ENCODE results near the gene PIGS.
"Not testable (repeated sequence)": the region's sequence is repeated elsewhere in the genome, so short reads cannot be mapped to it uniquely, and the experiment has no call there.

PIGS gene

GRCh38 chr17:28579526-28579925 is 8.2 kb upstream of the PIGS start:
- Histone ChIP-seq H3K4me1 (ENCODE audit: control insufficient read depth, insufficient read depth, low read length, poor library complexity, severe bottlenecking) (peaks cover 8% of the 10 kb centered on the region), H3K4me3 (ENCODE audit: insufficient read depth, low read depth, low read length, poor library complexity, severe bottlenecking) (no peak overlapping the region), H3K27me3 (replicated peaks; ENCODE audit: control insufficient read depth, insufficient read depth, low read length, poor library complexity, severe bottlenecking) (no peaks in the 10 kb centered on the region), H3K27ac (ENCODE audit: insufficient read depth, low read length, poor library complexity, severe bottlenecking) (no peak overlapping the region), H3K9me3 (ENCODE audit: control insufficient read depth, low read length) (no peaks in the 10 kb centered on the region), H3K36me3 (ENCODE audit: control insufficient read depth, insufficient read depth, low read length) (no peaks in the 10 kb centered on the region)
- no peak for DNase-seq

GRCh38 chr17:28578246-28579195 is 7.2 kb upstream of the PIGS start:
- H3K27ac ChIP-seq (ENCODE audit: insufficient read depth, low read length, poor library complexity, severe bottlenecking) = no peak overlapping the region
- H3K27me3 ChIP-seq (replicated peaks; ENCODE audit: control insufficient read depth, insufficient read depth, low read length, poor library complexity, severe bottlenecking) = no peaks in the 10 kb centered on the region
- DNase-seq = no peak
- H3K4me3 ChIP-seq (ENCODE audit: insufficient read depth, low read depth, low read length, poor library complexity, severe bottlenecking) = no peak overlapping the region
- peaks cover 8% of the 10 kb centered on the region for H3K4me1 ChIP-seq (ENCODE audit: control insufficient read depth, insufficient read depth, low read length, poor library complexity, severe bottlenecking)
- H3K36me3 ChIP-seq (ENCODE audit: control insufficient read depth, insufficient read depth, low read length) = no peaks in the 10 kb centered on the region
- H3K9me3 ChIP-seq (ENCODE audit: control insufficient read depth, low read length) = no peaks in the 10 kb centered on the region

- no peaks in the 10 kb centered on the region for H3K36me3 ChIP-seq (ENCODE audit: control insufficient read depth, insufficient read depth, low read length)
These were observed 6.1 kb upstream of the PIGS start for GRCh38 chr17:28577466-28577824.

GRCh38 chr17:28576758-28577465 is 5.6 kb upstream of the PIGS start, which contains the start of gene ALDOC:
TSS of gene ALDOC (minus strand) at chr17:28576895. CDS start at chr17:28575532, 1,363 bp downstream.
- Histone ChIP-seq H3K4me1 (ENCODE audit: control insufficient read depth, insufficient read depth, low read length, poor library complexity, severe bottlenecking) (peaks cover 13% of the 10 kb centered on the region), H3K27ac (ENCODE audit: insufficient read depth, low read length, poor library complexity, severe bottlenecking) (peak within 1 kb of the TSS; percentile 15), H3K9me3 (ENCODE audit: control insufficient read depth, low read length) (no peaks in the 10 kb centered on the region), H3K36me3 (ENCODE audit: control insufficient read depth, insufficient read depth, low read length) (no peaks in the 10 kb centered on the region), H3K4me3 (ENCODE audit: insufficient read depth, low read depth, low read length, poor library complexity, severe bottlenecking) (peak within 1 kb of the TSS; percentile 23), H3K27me3 (replicated peaks; ENCODE audit: control insufficient read depth, insufficient read depth, low read length, poor library complexity, severe bottlenecking) (no peaks in the 10 kb centered on the region)
- peak; percentile 95 to 98 (median 96) for DNase-seq

More at GRCh38 chr17:28577466-28577824, 6.1 kb upstream of the PIGS start:
- H3K4me3 ChIP-seq (ENCODE audit: insufficient read depth, low read depth, low read length, poor library complexity, severe bottlenecking) = no peak overlapping the region
- peaks cover 8% of the 10 kb centered on the region for H3K4me1 ChIP-seq (ENCODE audit: control insufficient read depth, insufficient read depth, low read length, poor library complexity, severe bottlenecking)
- H3K27ac ChIP-seq (ENCODE audit: insufficient read depth, low read length, poor library complexity, severe bottlenecking) = no peak overlapping the region
- H3K9me3 ChIP-seq (ENCODE audit: control insufficient read depth, low read length) = no peaks in the 10 kb centered on the region
- H3K27me3 ChIP-seq (replicated peaks; ENCODE audit: control insufficient read depth, insufficient read depth, low read length, poor library complexity, severe bottlenecking) = no peaks in the 10 kb centered on the region
- DNase-seq = no peak

GRCh38 chr17:28576016-28576415 is 4.7 kb upstream of the PIGS start:
- not testable (repeated sequence) for H3K9me3 ChIP-seq (ENCODE audit: control insufficient read depth, low read length); H3K36me3 ChIP-seq (ENCODE audit: control insufficient read depth, insufficient read depth, low read length); H3K4me3 ChIP-seq (ENCODE audit: insufficient read depth, low read depth, low read length, poor library complexity, severe bottlenecking); H3K27ac ChIP-seq (ENCODE audit: insufficient read depth, low read length, poor library complexity, severe bottlenecking); DNase-seq; H3K27me3 ChIP-seq (replicated peaks; ENCODE audit: control insufficient read depth, insufficient read depth, low read length, poor library complexity, severe bottlenecking)
- H3K4me1 ChIP-seq (ENCODE audit: control insufficient read depth, insufficient read depth, low read length, poor library complexity, severe bottlenecking) = peaks cover 13% of the 10 kb centered on the region

- Histone ChIP-seq H3K4me1 (ENCODE audit: control insufficient read depth, insufficient read depth, low read length, poor library complexity, severe bottlenecking) (peaks cover 17% of the 10 kb centered on the region), H3K4me3 (ENCODE audit: insufficient read depth, low read depth, low read length, poor library complexity, severe bottlenecking) (no peak overlapping the region), H3K27ac (ENCODE audit: insufficient read depth, low read length, poor library complexity, severe bottlenecking) (no peak overlapping the region), H3K27me3 (replicated peaks; ENCODE audit: control insufficient read depth, insufficient read depth, low read length, poor library complexity, severe bottlenecking) (no peaks in the 10 kb centered on the region), H3K36me3 (ENCODE audit: control insufficient read depth, insufficient read depth, low read length) (no peaks in the 10 kb centered on the region), H3K9me3 (ENCODE audit: control insufficient read depth, low read length) (no peaks in the 10 kb centered on the region)
- DNase-seq = no peak
These were observed 3.9 kb upstream of the PIGS start for GRCh38 chr17:28575126-28575795.

- H3K27ac ChIP-seq (ENCODE audit: insufficient read depth, low read length, poor library complexity, severe bottlenecking) = no peak overlapping the region
- no peak for DNase-seq
- no peaks in the 10 kb centered on the region for H3K9me3 ChIP-seq (ENCODE audit: control insufficient read depth, low read length)
- H3K36me3 ChIP-seq (ENCODE audit: control insufficient read depth, insufficient read depth, low read length) = no peaks in the 10 kb centered on the region
- no peaks in the 10 kb centered on the region for H3K27me3 ChIP-seq (replicated peaks; ENCODE audit: control insufficient read depth, insufficient read depth, low read length, poor library complexity, severe bottlenecking)
- peaks cover 24% of the 10 kb centered on the region for H3K4me1 ChIP-seq (ENCODE audit: control insufficient read depth, insufficient read depth, low read length, poor library complexity, severe bottlenecking)
- no peak overlapping the region for H3K4me3 ChIP-seq (ENCODE audit: insufficient read depth, low read depth, low read length, poor library complexity, severe bottlenecking)
These were observed 3.2 kb upstream of the PIGS start for GRCh38 chr17:28574526-28574925.

- Histone ChIP-seq H3K27ac (ENCODE audit: insufficient read depth, low read length, poor library complexity, severe bottlenecking) (no peak overlapping the region), H3K36me3 (ENCODE audit: control insufficient read depth, insufficient read depth, low read length) (no peaks in the 10 kb centered on the region), H3K4me1 (ENCODE audit: control insufficient read depth, insufficient read depth, low read length, poor library complexity, severe bottlenecking) (peaks cover 26% of the 10 kb centered on the region), H3K4me3 (ENCODE audit: insufficient read depth, low read depth, low read length, poor library complexity, severe bottlenecking) (no peak overlapping the region), H3K9me3 (ENCODE audit: control insufficient read depth, low read length) (no peaks in the 10 kb centered on the region), H3K27me3 (replicated peaks; ENCODE audit: control insufficient read depth, insufficient read depth, low read length, poor library complexity, severe bottlenecking) (no peaks in the 10 kb centered on the region)
- no peak for DNase-seq
These were observed 2.7 kb upstream of the PIGS start for GRCh38 chr17:28573966-28574480.

- H3K4me1 ChIP-seq (ENCODE audit: control insufficient read depth, insufficient read depth, low read length, poor library complexity, severe bottlenecking) = peaks cover 26% of the 10 kb centered on the region
- DNase-seq = no peak
- no peaks in the 10 kb centered on the region for H3K27me3 ChIP-seq (replicated peaks; ENCODE audit: control insufficient read depth, insufficient read depth, low read length, poor library complexity, severe bottlenecking)
- H3K27ac ChIP-seq (ENCODE audit: insufficient read depth, low read length, poor library complexity, severe bottlenecking) = no peak overlapping the region
- no peaks in the 10 kb centered on the region for H3K36me3 ChIP-seq (ENCODE audit: control insufficient read depth, insufficient read depth, low read length)
- H3K4me3 ChIP-seq (ENCODE audit: insufficient read depth, low read depth, low read length, poor library complexity, severe bottlenecking) = no peak overlapping the region
- H3K9me3 ChIP-seq (ENCODE audit: control insufficient read depth, low read length) = no peaks in the 10 kb centered on the region
These were observed 2.2 kb upstream of the PIGS start for GRCh38 chr17:28573521-28573920.

Measured in effector memory CD4-positive, alpha-beta T cell (primary cell).